Effector CD4-positive, alpha-beta T cell (primary cell): ENCODE results near the gene KRTAP19-6. TPM values are rescaled to one million over a fixed set of nuclear protein-coding genes. Genes with fewer than 3 reads are reported as not detected.
"Not testable (repeated sequence)": the region's sequence is repeated elsewhere in the genome, so short reads cannot be mapped to it uniquely, and the experiment has no call there.

Experiments
- DNase-seq: peaks from one replicate; pipeline ENCODE4 v3.0.0-alpha.2; 2020
- total RNA-seq: gene quantifications from one replicate; lab custom pipeline; 2026; lab: John Stamatoyannopoulos, UW

The KRTAP19-6 gene
- total RNA-seq = not detected

GRCh38 chr21:30541764-30542163 is at the start of gene KRTAP19-6:
KRTAP19-6 (minus strand) TSS chr21:30541864; CDS start chr21:30541833, 31 bp downstream.
- DNase-seq = no peak

- DNase-seq = no peak
Measured at GRCh38 chr21:30590297-30590696, 48.6 kb upstream of the KRTAP19-6 start, which contains the start of gene KRTAP22-2. KRTAP22-2 (minus strand) TSS chr21:30590397.

- DNase-seq = no peak
Measured at GRCh38 chr21:30582870-30583269, 41.2 kb upstream of the KRTAP19-6 start.

- DNase-seq = no peak
Measured at GRCh38 chr21:30580132-30580531, 38.5 kb upstream of the KRTAP19-6 start.

GRCh38 chr21:30579346-30579745 is 37.7 kb upstream of the KRTAP19-6 start:
- no peak for DNase-seq

- DNase-seq = no peak
Measured at GRCh38 chr21:30577766-30578165, 36.1 kb upstream of the KRTAP19-6 start.

GRCh38 chr21:30567617-30568016 is 26.0 kb upstream of the KRTAP19-6 start:
- no peak for DNase-seq

- no peak for DNase-seq
Measured at GRCh38 chr21:30563630-30564029, 22.0 kb upstream of the KRTAP19-6 start.

- DNase-seq = no peak
Measured at GRCh38 chr21:30563072-30563471, 21.4 kb upstream of the KRTAP19-6 start.

- DNase-seq = no peak
Measured at GRCh38 chr21:30561957-30562356, 20.3 kb upstream of the KRTAP19-6 start.

GRCh38 chr21:30561264-30561895 is 19.7 kb upstream of the KRTAP19-6 start, which contains the start of gene KRTAP19-7:
KRTAP19-7 (minus strand) TSS chr21:30561314; CDS start chr21:30561289, 25 bp downstream.
- no peak for DNase-seq

GRCh38 chr21:30555095-30555494 is 13.4 kb upstream of the KRTAP19-6 start:
- no peak for DNase-seq

GRCh38 chr21:30552782-30553181 is 11.1 kb upstream of the KRTAP19-6 start:
- DNase-seq = no peak

- no peak for DNase-seq
Measured at GRCh38 chr21:30518876-30519275, 22.8 kb downstream of the KRTAP19-6 start.

GRCh38 chr21:30515681-30516080 is 26.0 kb downstream of the KRTAP19-6 start:
- DNase-seq = no peak

GRCh38 chr21:30505621-30506205 is 36.0 kb downstream of the KRTAP19-6 start:
- not testable (repeated sequence) for DNase-seq

- no peak for DNase-seq
Measured at GRCh38 chr21:30502041-30502440, 39.6 kb downstream of the KRTAP19-6 start, which contains the start of gene KRTAP19-5. KRTAP19-5 (minus strand) TSS chr21:30502141; CDS start chr21:30502090, 51 bp downstream.

- DNase-seq = no peak
Measured at GRCh38 chr21:30497065-30497464, 44.6 kb downstream of the KRTAP19-6 start, which contains the start of gene KRTAP19-4. KRTAP19-4 (minus strand) TSS chr21:30497165; CDS start chr21:30497110, 55 bp downstream.

- DNase-seq = no peak
Measured at GRCh38 chr21:30491963-30492428, 49.7 kb downstream of the KRTAP19-6 start, which contains the start of gene KRTAP19-3. KRTAP19-3 (minus strand) TSS chr21:30492013; CDS start chr21:30491957, 56 bp downstream.
